Activated CD8-positive, alpha-beta T cell treated with anti-CD3 and anti-CD28 coated beads for 36 hours (primary cell): ENCODE measurements around the gene SNRPA. TPM values are rescaled to one million over a fixed set of nuclear protein-coding genes. Genes with fewer than 3 reads are reported as not detected.

Source experiments
- ATAC-seq: fragments of 200-7000 bp; cut with Tn5 transposase; one replicate; pipeline ENCODE4 v1.10.0; 2021; ENCODE audit warnings: mild to moderate bottlenecking, moderate library complexity
- CTCF ChIA-PET: fragments of 350-600 bp; sonication (Branson Sonifier 250); formaldehyde crosslinking; loops from one replicate; lab custom pipeline; 2021; ENCODE audit warnings: antibody characterized with exemption; lab: Charles Lee
- POLR2A ChIA-PET: fragments of 350-600 bp; sonication (Branson Sonifier 250); formaldehyde crosslinking; loops from one replicate; lab custom pipeline; 2021; ENCODE audit warnings: antibody characterized with exemption; lab: Charles Lee
- DNase-seq: peaks from one replicate; pipeline ENCODE4 v3.0.0-alpha.2; 2020
- H3K27ac Mint-ChIP-seq: one replicate; pipeline ENCODE4 v1.8.0; 2021; ENCODE audit warnings: mild to moderate bottlenecking, mixed read lengths
- H3K27me3 Mint-ChIP-seq: one replicate; pipeline ENCODE4 v1.8.0; 2021; ENCODE audit warnings: mixed read lengths
- H3K36me3 Mint-ChIP-seq: one replicate; pipeline ENCODE4 v1.8.0; 2021; ENCODE audit warnings: low read depth, mixed read lengths
- H3K4me1 Mint-ChIP-seq: one replicate; pipeline ENCODE4 v1.8.0; 2021; ENCODE audit warnings: low read depth, mixed read lengths
- H3K4me3 Mint-ChIP-seq: one replicate; pipeline ENCODE4 v1.8.0; 2021; ENCODE audit warnings: mild to moderate bottlenecking, moderate library complexity, mixed read lengths
- H3K9me3 Mint-ChIP-seq: one replicate; pipeline ENCODE4 v1.8.0; 2021; ENCODE audit warnings: mixed read lengths
- CTCF ChIP-seq: fragments of 200-600 bp; IDR thresholded peaks from one replicate; pipeline ENCODE4 v1.8.0; 2022; ENCODE audit warnings: antibody characterized with exemption, mild to moderate bottlenecking
- intact Hi-C: fragments of 100-400 bp; cut with micrococcal nuclease; formaldehyde crosslinking; loops from one replicate; pipeline ENCODE4 v1.10.0; 2022
- total RNA-seq, 2 experiments: library from RNA; stranded (reverse); gene quantifications; one replicate each; pipeline ENCODE4 v1.2.3, GENCODE V29; 2021

Gene SNRPA
- total RNA-seq, 2 experiments from 2014 or later = 260 to 281 TPM

- CTCF ChIA-PET = interaction anchor here (1.0 to 1.3 kb wide), 2 partner anchors 41 to 70 kb away, joined by 3 read pairs; no protein-coding TSS in a partner anchor
- ATAC-seq (no peak), DNase-seq (no peak)
- no peak overlapping the region for H3K27ac Mint-ChIP-seq
- H3K9me3 Mint-ChIP-seq = no peaks in the 10 kb centered on the region
- intact Hi-C loops = no loop called here
- no peaks in the 10 kb centered on the region for H3K27me3 Mint-ChIP-seq
- no peak for TF ChIP-seq CTCF
- peaks cover 25% of the 10 kb centered on the region for H3K36me3 Mint-ChIP-seq
- POLR2A ChIA-PET = interaction anchor here (1.0 kb wide), 1 partner anchor 12 kb away, joined by 4 read pairs; the partner anchor contains the start of genes COQ8B and ITPKC
- H3K4me3 Mint-ChIP-seq = no peak overlapping the region
- no peaks in the 10 kb centered on the region for H3K4me1 Mint-ChIP-seq
These were observed 46.3 kb upstream of the SNRPA start for GRCh38 chr19:40704491-40705361.

- POLR2A ChIA-PET = no interaction called here
- no peak for DNase-seq
These were observed 45.7 kb upstream of the SNRPA start for GRCh38 chr19:40705362-40705651.

GRCh38 chr19:40705950-40706619 lies 44.9 kb upstream of the SNRPA start:
- no peak for TF ChIP-seq CTCF
- no peak for DNase-seq
- no peaks in the 10 kb centered on the region for H3K27me3 Mint-ChIP-seq
- intact Hi-C loops = no loop called here
- H3K9me3 Mint-ChIP-seq = no peaks in the 10 kb centered on the region
- ATAC-seq = no peak
- peaks cover 31% of the 10 kb centered on the region for H3K36me3 Mint-ChIP-seq
- ChIA-PET CTCF (interaction anchor here (0.7 kb wide), 1 partner anchor 15 kb away, joined by 3 read pairs; no protein-coding TSS in a partner anchor), POLR2A (no interaction called here)
- peaks cover 2% of the 10 kb centered on the region for H3K4me1 Mint-ChIP-seq
- H3K4me3 Mint-ChIP-seq = no peak overlapping the region
- no peak overlapping the region for H3K27ac Mint-ChIP-seq

More at GRCh38 chr19:40705362-40705651, 45.7 kb upstream of the SNRPA start:
- no peaks in the 10 kb centered on the region for H3K9me3 Mint-ChIP-seq
- H3K36me3 Mint-ChIP-seq = peaks cover 29% of the 10 kb centered on the region
- TF ChIP-seq CTCF = no peak
- CTCF ChIA-PET = interaction anchor here (0.7 kb wide), 1 partner anchor 14 kb away, joined by 3 read pairs; no protein-coding TSS in a partner anchor
- ATAC-seq = no peak
- no peak overlapping the region for H3K4me3 Mint-ChIP-seq
- intact Hi-C loops = no loop called here
- no peak overlapping the region for H3K27ac Mint-ChIP-seq
- no peaks in the 10 kb centered on the region for H3K27me3 Mint-ChIP-seq
- H3K4me1 Mint-ChIP-seq = no peaks in the 10 kb centered on the region

- ChIA-PET POLR2A (interaction anchor here (0.9 kb wide), 2 partner anchors 16 to 41 kb away, joined by 3 read pairs; no protein-coding TSS in a partner anchor), CTCF (no interaction called here)
- Mint-ChIP-seq H3K4me1 (peaks cover 5% of the 10 kb centered on the region), H3K4me3 (no peak overlapping the region), H3K9me3 (no peaks in the 10 kb centered on the region), H3K36me3 (peaks cover 31% of the 10 kb centered on the region), H3K27me3 (no peaks in the 10 kb centered on the region), H3K27ac (no peak overlapping the region)
- intact Hi-C loops = no loop called here
- no peak for TF ChIP-seq CTCF
- no peak for DNase-seq
- ATAC-seq = no peak
These were observed 43.4 kb upstream of the SNRPA start for GRCh38 chr19:40707615-40708014.

- no peaks in the 10 kb centered on the region for H3K27me3 Mint-ChIP-seq
- no peak overlapping the region for H3K4me3 Mint-ChIP-seq
- ATAC-seq = no peak
- peaks cover 25% of the 10 kb centered on the region for H3K36me3 Mint-ChIP-seq
- H3K27ac Mint-ChIP-seq = no peak overlapping the region
- H3K4me1 Mint-ChIP-seq = peaks cover 17% of the 10 kb centered on the region
- DNase-seq = no peak
- TF ChIP-seq CTCF = no peak
- intact Hi-C loops = no loop called here
- ChIA-PET CTCF (no interaction called here), POLR2A (no interaction called here)
- H3K9me3 Mint-ChIP-seq = no peaks in the 10 kb centered on the region
These were observed 41.2 kb upstream of the SNRPA start for GRCh38 chr19:40709817-40710216.
